Fibroblast of skin of right quadriceps (primary cell): ENCODE results near the gene TFCP2L1.
"Not testable (repeated sequence)": the region's sequence is repeated elsewhere in the genome, so short reads cannot be mapped to it uniquely, and the experiment has no call there.

Source experiments
- DNase-seq: peaks from one replicate; pipeline ENCODE4 v3.0.0-alpha.2; 2013

The TFCP2L1 gene

DNA sequence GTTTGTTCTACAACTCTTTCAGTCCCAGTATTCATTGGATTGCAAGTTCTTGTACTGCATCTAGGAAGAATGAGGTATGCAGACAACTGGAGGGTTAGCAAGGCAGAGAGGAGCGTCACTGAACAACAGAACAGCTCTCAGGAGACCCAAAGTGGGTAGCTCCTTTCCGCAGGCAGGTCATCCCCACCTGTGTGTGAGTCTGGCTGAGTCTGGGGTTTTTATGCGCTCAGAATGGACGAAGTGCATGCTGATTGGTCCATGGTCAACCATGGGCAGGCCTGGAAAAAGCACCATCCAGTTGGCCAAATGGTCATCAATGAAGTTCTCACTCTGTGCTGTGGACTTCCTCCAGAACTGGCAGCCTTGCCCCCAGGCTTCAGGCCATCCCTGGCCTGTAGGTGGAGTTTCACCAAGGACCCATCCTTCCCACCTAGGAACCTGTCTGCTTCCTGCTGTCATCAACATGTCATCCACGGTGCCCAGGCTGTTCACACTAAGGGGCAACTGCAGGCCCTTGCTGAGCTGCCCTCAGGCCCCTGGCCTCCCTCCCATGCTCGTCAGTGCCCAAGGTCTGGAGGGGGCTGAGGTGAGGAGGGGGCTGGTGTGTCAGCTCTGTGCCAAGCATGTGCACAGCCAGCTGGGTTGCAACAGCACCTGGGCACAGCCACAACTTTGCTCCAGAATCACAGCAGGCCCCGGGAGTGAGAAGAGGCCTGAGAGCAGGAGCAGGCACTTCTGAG, 11.1 kb upstream of the TFCP2L1 start:
- DNase-seq, result no peak

DNA sequence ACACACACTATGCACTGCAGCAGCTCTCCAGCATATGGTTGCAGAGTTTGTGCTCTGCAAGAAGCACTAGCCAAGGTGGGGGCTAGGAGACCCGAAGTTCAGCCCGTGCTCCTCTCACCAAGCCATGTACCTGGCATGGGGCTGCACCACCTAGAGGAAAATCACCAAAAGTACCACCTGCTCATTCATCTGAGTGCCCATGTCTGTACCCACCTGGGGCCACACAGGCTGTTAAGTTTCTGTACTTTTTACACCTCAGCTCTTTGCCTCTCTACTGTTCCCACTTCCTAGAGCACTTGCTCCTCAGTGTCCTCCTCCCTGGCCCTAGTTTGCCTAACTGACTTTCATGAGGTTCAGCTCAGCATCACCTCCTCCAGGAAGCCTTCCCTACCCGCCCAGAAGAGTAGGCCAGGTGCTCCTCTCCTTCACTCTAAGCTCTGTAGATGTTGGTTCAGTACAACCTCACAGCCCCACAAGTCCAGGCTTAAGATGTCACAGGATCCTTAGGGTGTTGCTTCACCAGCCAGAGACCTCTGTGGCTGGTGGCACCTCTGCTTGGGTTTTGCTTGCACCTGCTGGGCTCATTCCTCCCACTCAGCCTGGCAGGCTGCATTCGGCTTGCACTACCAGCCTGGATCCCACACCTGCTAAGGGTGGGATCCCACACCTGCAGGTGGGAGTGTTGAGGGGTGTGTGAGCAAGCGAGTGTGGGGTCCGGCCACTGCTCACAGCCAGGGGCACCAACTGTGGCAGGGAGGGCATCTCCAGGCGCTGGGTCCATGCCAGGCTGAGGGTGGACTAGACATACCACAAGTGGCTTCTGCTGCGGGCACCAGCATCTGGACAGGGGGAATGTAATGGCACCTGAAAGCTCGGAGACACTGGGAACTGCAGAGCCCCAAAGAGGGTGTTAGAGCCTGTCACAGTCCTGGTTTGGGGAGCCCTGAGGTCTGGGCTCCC, 10.2 kb upstream of the TFCP2L1 start:
- no peak for DNase-seq

DNA sequence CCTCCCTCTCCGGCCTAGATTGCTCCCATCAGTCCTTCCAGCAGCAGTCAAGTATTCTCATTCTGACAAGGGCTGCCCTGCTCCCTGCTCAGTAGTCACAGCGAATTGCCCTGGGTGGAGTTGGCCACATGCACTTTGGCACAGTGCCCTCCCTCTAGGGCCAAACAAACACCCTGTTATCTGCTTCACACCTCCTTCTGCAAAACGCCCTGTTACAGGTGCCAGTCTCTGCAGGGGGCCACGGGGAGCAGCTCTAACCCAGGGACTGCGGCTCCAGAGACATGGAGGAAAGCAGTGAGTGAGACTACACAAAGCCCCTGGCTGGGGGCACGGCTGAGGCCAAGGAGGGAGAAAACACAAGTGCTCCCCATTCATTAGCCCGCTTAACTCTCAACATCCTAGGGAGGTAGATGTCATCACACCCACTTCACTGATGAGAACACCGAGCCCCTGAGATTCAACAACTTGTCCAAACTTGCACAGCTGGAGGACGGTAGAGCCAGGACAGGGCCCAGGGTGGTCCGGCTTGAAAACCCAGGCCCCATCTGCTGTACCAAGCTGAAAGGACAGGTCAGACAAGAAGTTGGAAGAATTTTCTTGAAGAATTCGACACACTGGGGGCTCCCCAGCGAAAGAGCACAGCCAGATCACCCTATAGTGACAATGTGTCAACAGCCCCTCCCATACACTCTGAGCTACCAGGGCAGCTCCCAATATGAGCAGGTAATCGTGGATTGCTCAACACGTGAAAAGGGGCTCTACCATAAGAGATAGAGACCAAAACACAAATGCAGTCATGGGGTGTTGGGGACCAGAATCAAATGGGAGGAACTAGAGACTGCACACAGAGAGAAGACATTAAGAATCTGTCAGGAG, 8.7 kb upstream of the TFCP2L1 start:
- DNase-seq, result no peak

GRCh38 chr2:121291251-121291580, 6.2 kb upstream of the TFCP2L1 start:
- DNase-seq, result no peak

DNA sequence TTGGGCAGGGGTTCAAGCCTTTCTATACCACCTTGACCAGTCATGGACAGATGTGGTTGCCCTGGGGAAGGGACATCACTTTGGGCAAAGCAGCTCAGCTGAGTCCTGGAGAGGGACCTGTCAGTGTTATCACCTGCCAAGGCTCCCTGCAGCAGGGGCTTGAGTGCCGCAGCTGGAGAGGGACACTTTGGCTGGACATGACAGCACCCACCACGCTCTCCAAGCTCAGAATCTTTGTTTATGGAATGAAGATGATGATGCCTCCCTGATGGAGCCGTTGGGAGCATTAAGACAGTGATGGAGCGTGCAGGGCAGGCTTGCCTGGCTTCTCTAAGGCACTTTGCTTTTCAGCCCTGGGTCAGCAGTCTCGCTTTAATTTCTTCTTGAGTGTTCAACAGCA, 4.3 kb upstream of the TFCP2L1 start:
- DNase-seq, result no peak

- no peak for DNase-seq
These were observed 3.6 kb upstream of the TFCP2L1 start for GRCh38 chr2:121288454-121289231.

DNA sequence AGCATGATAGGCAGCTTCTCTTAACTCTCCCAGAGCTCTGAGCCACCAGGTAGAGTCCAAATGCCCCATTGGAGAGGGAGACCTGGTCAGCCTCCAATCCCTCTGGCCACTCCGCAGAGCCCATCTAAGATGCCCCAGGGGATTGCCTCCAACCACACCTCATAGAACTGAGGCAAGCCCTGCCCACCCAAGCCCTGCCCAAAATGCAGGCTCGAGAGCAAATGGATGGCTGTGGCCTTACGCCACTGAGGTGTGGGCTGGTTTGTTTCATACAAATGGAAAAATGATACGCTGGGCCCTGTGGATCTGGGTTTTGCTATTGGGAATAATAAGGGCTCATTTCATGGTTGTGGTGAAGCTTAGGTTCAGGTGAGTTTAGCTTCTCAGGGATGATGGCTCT, 3.0 kb upstream of the TFCP2L1 start:
- no peak for DNase-seq

GRCh38 chr2:121287146-121287798, 2.3 kb upstream of the TFCP2L1 start:
- no peak for DNase-seq

DNA sequence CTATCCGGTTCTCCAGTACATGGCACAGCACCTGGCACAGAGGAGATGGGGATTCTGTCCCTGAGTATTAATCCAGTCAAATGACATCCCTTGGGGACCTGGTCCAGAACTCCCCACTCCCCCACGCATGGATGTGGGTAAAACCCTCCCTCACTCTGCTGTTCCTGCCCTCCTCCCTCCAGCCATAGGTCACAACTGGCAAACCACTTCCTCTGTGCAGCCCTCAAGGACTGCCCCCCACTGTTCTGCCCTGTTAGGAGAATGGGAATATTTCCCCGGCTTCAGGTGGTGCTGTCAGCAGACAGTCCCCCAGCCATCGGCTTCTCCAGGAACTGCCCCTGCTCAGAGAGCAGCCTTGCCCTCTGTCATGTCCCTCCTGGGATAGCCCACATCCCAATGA, 1.5 kb upstream of the TFCP2L1 start:
- no peak for DNase-seq

DNA sequence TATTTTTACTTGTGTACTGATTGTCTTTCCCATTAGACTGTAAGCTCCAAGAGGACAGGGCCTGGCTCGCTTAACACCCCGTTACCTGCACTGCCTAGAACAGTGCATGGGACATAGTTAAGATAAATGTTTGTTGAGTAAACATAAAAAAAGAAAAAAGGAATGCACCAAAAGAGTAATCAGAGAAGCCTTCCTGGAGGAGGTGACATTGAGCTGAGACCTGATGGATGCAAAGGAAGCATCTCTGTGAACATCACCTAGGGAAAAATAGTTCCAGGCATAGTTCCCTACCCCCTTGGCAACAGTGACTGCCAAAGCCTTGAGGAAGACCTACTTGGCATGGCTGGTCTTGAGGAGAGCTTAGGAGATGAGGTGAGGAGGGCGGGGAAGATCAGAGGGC, 924 bp upstream of the TFCP2L1 start:
- no peak for DNase-seq

GRCh38 chr2:121283670-121284462, 1.1 kb downstream of the TFCP2L1 start:
- no peak for DNase-seq

DNA sequence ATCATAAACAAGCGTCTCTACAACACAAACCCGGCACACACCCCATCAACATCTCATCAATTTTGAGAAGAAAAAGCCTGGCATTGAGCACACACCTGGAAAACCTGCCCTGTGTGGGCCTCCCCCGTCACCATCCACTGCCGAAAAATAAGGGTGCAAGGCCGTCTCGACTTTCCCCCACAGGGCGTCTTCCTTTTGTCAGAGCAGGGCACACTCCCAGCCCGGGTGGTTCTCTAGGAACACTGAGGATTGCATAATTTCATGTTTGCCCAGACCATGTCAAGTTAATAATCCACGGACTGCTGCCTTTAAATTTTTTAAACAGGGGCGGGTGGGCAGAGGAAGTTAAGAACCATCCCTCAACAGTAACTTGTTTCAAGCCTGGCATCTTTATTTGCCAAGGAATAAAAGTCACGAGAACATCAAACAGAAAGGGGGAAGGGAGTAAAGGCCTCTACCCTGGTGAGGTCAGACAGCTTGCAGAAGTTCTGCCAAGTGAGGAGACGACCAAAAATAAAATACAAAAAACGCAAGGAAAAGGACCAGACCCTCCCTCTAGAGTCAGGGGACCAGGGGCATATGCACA, 2.1 kb downstream of the TFCP2L1 start:
- no peak for DNase-seq

GRCh38 chr2:121281694-121282093, 3.3 kb downstream of the TFCP2L1 start:
- no peak for DNase-seq

DNA sequence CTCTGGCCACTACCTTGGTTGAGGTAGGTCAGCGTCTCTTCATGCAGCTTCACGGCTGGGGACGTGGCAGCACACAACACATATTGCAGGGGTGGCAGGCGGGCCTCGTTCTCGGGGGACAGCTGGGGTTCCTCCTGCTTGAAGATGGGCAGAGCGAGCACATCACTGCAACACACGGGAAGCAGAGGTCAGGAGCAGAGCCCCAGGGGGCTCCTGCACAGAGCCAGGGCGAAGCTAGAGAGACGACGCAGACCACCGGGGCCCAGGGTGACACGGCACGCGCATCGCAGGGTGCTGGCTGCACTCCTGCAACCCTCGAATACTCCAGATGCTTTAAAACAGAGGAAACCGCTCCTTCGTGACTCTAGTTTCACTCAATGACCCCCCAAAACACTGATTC, 3.9 kb downstream of the TFCP2L1 start:
- no peak for DNase-seq

DNA sequence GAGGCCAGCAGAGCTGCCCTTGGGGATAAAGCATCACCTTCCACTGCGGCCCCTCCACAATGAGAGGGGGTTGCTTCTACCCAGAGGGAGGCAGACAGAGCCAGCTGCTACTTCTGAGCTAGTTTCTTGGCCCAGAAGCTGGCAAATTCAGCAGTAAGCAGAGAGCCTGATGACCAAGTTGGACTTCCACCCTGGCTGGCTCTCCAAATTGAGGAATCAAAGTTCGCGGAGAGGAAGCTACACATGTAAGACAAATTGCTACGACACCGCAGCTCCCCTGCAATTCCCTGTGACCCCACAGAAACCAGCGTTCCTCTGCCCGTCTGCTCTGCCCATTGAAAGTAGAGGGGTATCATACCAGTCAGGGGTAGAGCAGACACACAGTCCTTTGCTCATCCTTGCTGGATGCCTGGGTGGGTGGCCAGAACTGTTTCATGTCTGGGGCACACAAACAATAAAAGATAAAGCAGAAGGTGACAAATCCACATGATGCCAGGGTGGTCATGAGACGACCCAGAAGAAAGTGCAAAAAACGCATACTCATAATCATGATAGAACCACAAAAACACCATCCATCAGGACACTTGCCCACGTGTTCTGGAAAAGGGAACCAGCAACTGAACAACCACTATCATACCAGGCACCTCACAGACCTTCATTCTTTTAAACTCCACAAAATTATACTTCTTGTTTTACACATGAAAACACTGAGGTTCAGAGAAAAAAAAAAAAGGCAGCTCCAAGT, 5.4 kb downstream of the TFCP2L1 start:
- no peak for DNase-seq

DNA sequence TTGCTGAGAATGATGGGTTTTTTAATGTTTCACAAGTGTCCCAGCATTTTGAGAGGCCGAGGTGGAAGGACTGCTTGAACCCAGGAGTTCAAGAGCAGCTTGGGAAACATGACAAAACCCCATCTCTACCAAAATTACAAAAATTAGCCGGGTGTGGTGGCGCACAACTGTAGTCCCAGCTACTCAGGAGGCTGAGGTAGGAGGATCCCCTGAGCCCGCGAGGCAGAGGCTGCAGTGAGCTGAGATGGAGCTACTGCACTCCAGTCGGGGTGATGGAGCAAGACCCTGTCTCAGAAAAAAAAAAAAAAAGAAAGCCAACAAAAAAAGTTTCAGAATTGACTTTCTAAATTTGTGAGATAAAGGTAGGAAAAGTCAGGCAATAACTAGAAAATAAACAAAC, 8.7 kb downstream of the TFCP2L1 start:
- no peak for DNase-seq

GRCh38 chr2:121273116-121273515, 11.9 kb downstream of the TFCP2L1 start:
- no peak for DNase-seq

DNA sequence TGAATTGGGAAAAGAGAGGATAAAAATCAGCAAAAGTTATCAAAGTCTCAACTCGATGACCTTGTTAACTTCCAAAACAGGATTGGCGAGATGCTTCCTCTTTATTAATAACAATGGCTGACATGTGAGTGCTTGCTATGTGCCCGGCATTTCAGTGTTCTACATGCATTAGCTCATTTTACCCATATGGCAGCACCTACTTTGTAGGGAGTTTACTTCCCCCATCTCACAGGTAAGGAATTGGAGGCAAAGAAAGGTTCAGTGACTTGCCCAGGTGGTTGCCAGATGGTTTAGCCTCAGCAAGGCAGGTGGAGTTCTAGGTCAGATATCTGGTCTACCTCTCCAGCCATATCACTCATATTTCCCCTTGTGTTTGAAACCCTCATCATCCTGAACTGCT, 12.4 kb downstream of the TFCP2L1 start:
- no peak for DNase-seq

GRCh38 chr2:121269436-121269835, 15.6 kb downstream of the TFCP2L1 start:
- DNase-seq, result not testable (repeated sequence)

DNA sequence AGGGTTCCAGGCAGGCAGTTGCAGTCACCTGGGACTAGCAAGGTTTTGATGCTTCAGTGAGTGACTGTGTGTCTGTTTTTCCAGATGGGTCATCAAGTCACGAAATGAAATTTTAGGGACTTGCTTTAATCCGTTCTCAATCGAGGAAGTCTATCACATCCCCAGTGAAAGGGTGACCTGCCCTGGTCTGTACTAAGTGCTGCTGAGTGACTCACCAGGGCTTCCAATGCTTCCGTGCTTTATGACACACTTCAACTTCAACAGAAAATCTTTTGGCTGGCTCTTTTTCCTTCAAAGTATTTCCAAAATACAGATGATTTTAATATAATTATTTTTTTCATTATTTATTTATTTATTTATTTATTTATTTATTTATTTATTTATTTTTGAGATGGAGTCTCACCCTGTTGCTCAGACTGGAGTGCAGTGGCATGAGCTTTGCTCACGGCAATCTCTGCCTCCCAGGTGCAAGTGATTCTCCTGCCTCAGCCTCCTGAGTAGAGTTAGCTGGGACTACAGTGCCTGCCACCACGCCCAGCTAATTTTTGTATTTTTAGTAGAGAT, 18.4 kb downstream of the TFCP2L1 start:
- DNase-seq, result no peak
